Globus pallidus (tissue), 1 donor: ENCODE measurements around the gene MFSD2B.
"Not testable (repeated sequence)": the region's sequence is repeated elsewhere in the genome, so short reads cannot be mapped to it uniquely, and the experiment has no call there.

ENCODE experiments used
- DNase-seq: peaks from one replicate; pipeline ENCODE4 v3.0.0-alpha.2; 2015; ENCODE audit warnings: low spot score

The MFSD2B gene

GRCh38 chr2:24009680-24010476, at the start of gene MFSD2B:
Gene MFSD2B, plus strand, starts transcription at chr2:24010085. Its CDS starts 12 bp downstream, at chr2:24010097.
- DNase-seq: no peak

GRCh38 chr2:23967846-23968245, 42.0 kb upstream of the MFSD2B start:
- DNase-seq: no peak

GRCh38 chr2:23976883-23977282, 33.0 kb upstream of the MFSD2B start:
- DNase-seq: no peak

- no peak for DNase-seq
These were observed 21.5 kb upstream of the MFSD2B start for GRCh38 chr2:23988371-23988770.

GRCh38 chr2:23992931-23993330, 17.0 kb upstream of the MFSD2B start:
- DNase-seq: no peak

GRCh38 chr2:23993736-23994269, 16.1 kb upstream of the MFSD2B start:
- DNase-seq: no peak

GRCh38 chr2:23994567-23994966, 15.3 kb upstream of the MFSD2B start:
- DNase-seq: no peak

GRCh38 chr2:24007693-24008092, 2.2 kb upstream of the MFSD2B start:
- no peak for DNase-seq

GRCh38 chr2:24008672-24009366, 1.1 kb upstream of the MFSD2B start:
- DNase-seq: no peak

GRCh38 chr2:24009367-24009679, 562 bp upstream of the MFSD2B start:
- no peak for DNase-seq

- DNase-seq: no peak
These were observed 778 bp downstream of the MFSD2B start for GRCh38 chr2:24010477-24011249.

- DNase-seq: no peak
These were observed 1.6 kb downstream of the MFSD2B start for GRCh38 chr2:24011250-24012104.

GRCh38 chr2:24012521-24013188, 2.8 kb downstream of the MFSD2B start:
- DNase-seq: no peak

GRCh38 chr2:24014902-24015301, 5.0 kb downstream of the MFSD2B start:
- DNase-seq: not testable (repeated sequence)

GRCh38 chr2:24015562-24016375, 5.9 kb downstream of the MFSD2B start:
- DNase-seq: no peak

GRCh38 chr2:24016376-24016761, 6.5 kb downstream of the MFSD2B start:
- no peak for DNase-seq

- no peak for DNase-seq
These were observed 7.2 kb downstream of the MFSD2B start for GRCh38 chr2:24016853-24017703.

GRCh38 chr2:24017711-24018110, 7.8 kb downstream of the MFSD2B start:
- DNase-seq: no peak

GRCh38 chr2:24018241-24018640, 8.4 kb downstream of the MFSD2B start:
- no peak for DNase-seq
